IPS DF 6.9 (cell line): ENCODE results near the gene MLANA.
"Not testable (repeated sequence)": the region's sequence is repeated elsewhere in the genome, so short reads cannot be mapped to it uniquely, and the experiment has no call there.

Experiments used
- DNase-seq: peaks from one replicate; pipeline ENCODE4 v3.0.0-alpha.2; 2013; ENCODE audit warnings: low read depth, low spot score
- H3K27ac ChIP-seq: one replicate; pipeline ENCODE4 v1.5.1; 2013; ENCODE audit warnings: low read length, control low read depth
- H3K27me3 ChIP-seq: 2 replicates; pipeline ENCODE4 v1.6.1; 2013; ENCODE audit warnings: mild to moderate bottlenecking, low read length; ENCODE audit not compliant: control insufficient read depth, insufficient read depth
- H3K36me3 ChIP-seq: 2 replicates; pipeline ENCODE4 v1.6.1; 2013; ENCODE audit warnings: low read length; ENCODE audit not compliant: control insufficient read depth, insufficient read depth
- H3K4me1 ChIP-seq: 2 replicates; pipeline ENCODE4 v1.6.1; 2013; ENCODE audit warnings: low read length; ENCODE audit not compliant: control insufficient read depth, insufficient read depth
- H3K4me3 ChIP-seq: 2 replicates; pipeline ENCODE4 v1.5.1; 2013; ENCODE audit warnings: mild to moderate bottlenecking, low read length
- H3K9me3 ChIP-seq: 2 replicates; pipeline ENCODE4 v1.6.1; 2013; ENCODE audit warnings: low read length, inconsistent platforms; ENCODE audit not compliant: control insufficient read depth, insufficient read depth
- whole genome bisulfite sequencing: extraction: QIAGEN DNeasy Blood & Tissue Kit; methylation state at CpG from one replicate; pipeline ENCODE4 v1.1.7; 2013; ENCODE audit warnings: mixed read lengths, missing lambda C conversion rate; ENCODE audit not compliant: insufficient read length, insufficient coverage; 5-methylcytosine and 5-hydroxymethylcytosine counted together

Gene MLANA

GRCh38 chr9:5882244-5883012 is 8.3 kb upstream of the MLANA start:
- WGBS = no CpG with 5 or more reads among the region's 5 CpGs
- not testable (repeated sequence) for H3K9me3 ChIP-seq, DNase-seq, H3K36me3 ChIP-seq, H3K27me3 ChIP-seq, H3K4me3 ChIP-seq, H3K4me1 ChIP-seq, H3K27ac ChIP-seq

- Histone ChIP-seq H3K9me3 (no peaks in the 10 kb centered on the region), H3K36me3 (no peaks in the 10 kb centered on the region), H3K4me1 (no peaks in the 10 kb centered on the region; the same call in 1 of the 2 replicates), H3K27ac (no peak overlapping the region), H3K27me3 (no peaks in the 10 kb centered on the region), H3K4me3 (no peak overlapping the region)
- DNase-seq = no peak
- WGBS = no CpG with 5 or more reads among the region's 9 CpGs
These were observed 6.5 kb upstream of the MLANA start for GRCh38 chr9:5884191-5884590.

- Histone ChIP-seq H3K27me3 (no peaks in the 10 kb centered on the region), H3K4me1 (no peaks in the 10 kb centered on the region; the same call in 1 of the 2 replicates), H3K36me3 (no peaks in the 10 kb centered on the region), H3K4me3 (no peak overlapping the region), H3K9me3 (no peaks in the 10 kb centered on the region), H3K27ac (no peak overlapping the region)
- DNase-seq = peak; percentile 82
- no CpG with 5 or more reads among the region's 8 CpGs for WGBS
These were observed 4.4 kb upstream of the MLANA start for GRCh38 chr9:5886114-5886939.

GRCh38 chr9:5892456-5893133 is 1.9 kb downstream of the MLANA start:
- Histone ChIP-seq H3K36me3 (no peaks in the 10 kb centered on the region), H3K27me3 (no peaks in the 10 kb centered on the region), H3K4me1 (no peaks in the 10 kb centered on the region), H3K4me3 (no peak overlapping the region), H3K27ac (no peak overlapping the region), H3K9me3 (no peaks in the 10 kb centered on the region)
- DNase-seq = no peak
- WGBS = no CpG with 5 or more reads among the region's 7 CpGs

- Histone ChIP-seq H3K4me1 (no peaks in the 10 kb centered on the region), H3K36me3 (no peaks in the 10 kb centered on the region), H3K27me3 (no peaks in the 10 kb centered on the region), H3K9me3 (no peaks in the 10 kb centered on the region), H3K4me3 (no peak overlapping the region), H3K27ac (no peak overlapping the region)
- no CpG with 5 or more reads among the region's 4 CpGs for WGBS
- no peak for DNase-seq
These were observed 2.4 kb downstream of the MLANA start for GRCh38 chr9:5893134-5893505.

- Histone ChIP-seq H3K4me1 (no peaks in the 10 kb centered on the region), H3K27me3 (no peaks in the 10 kb centered on the region), H3K4me3 (no peak overlapping the region), H3K27ac (no peak overlapping the region), H3K36me3 (no peaks in the 10 kb centered on the region), H3K9me3 (no peaks in the 10 kb centered on the region)
- DNase-seq = no peak
- WGBS = no CpG with 5 or more reads among the region's 13 CpGs
These were observed 3.0 kb downstream of the MLANA start for GRCh38 chr9:5893591-5894236.

GRCh38 chr9:5894237-5894959 is 3.7 kb downstream of the MLANA start:
- no peak for DNase-seq
- H3K9me3 ChIP-seq = no peaks in the 10 kb centered on the region
- H3K36me3 ChIP-seq = no peaks in the 10 kb centered on the region
- no peaks in the 10 kb centered on the region for H3K27me3 ChIP-seq
- no peaks in the 10 kb centered on the region for H3K4me1 ChIP-seq
- H3K27ac ChIP-seq = no peak overlapping the region
- no peak overlapping the region for H3K4me3 ChIP-seq
- WGBS = no CpG with 5 or more reads among the region's 6 CpGs

GRCh38 chr9:5895782-5896181 is 5.1 kb downstream of the MLANA start:
- no CpG with 5 or more reads among the region's 6 CpGs for WGBS
- no peak for DNase-seq
- Histone ChIP-seq H3K4me1 (no peaks in the 10 kb centered on the region), H3K36me3 (no peaks in the 10 kb centered on the region), H3K27me3 (no peaks in the 10 kb centered on the region), H3K9me3 (no peaks in the 10 kb centered on the region), H3K4me3 (no peak overlapping the region), H3K27ac (no peak overlapping the region)

- Histone ChIP-seq H3K4me3 (no peak overlapping the region), H3K36me3 (no peaks in the 10 kb centered on the region), H3K4me1 (no peaks in the 10 kb centered on the region), H3K27ac (no peak overlapping the region), H3K9me3 (no peaks in the 10 kb centered on the region), H3K27me3 (no peaks in the 10 kb centered on the region)
- no CpG with 5 or more reads among the region's 4 CpGs for WGBS
- no peak for DNase-seq
These were observed 6.2 kb downstream of the MLANA start for GRCh38 chr9:5896863-5897262.

- DNase-seq = no peak
- Histone ChIP-seq H3K36me3 (no peaks in the 10 kb centered on the region), H3K4me3 (no peak overlapping the region), H3K9me3 (no peaks in the 10 kb centered on the region), H3K4me1 (no peaks in the 10 kb centered on the region), H3K27ac (no peak overlapping the region), H3K27me3 (no peaks in the 10 kb centered on the region)
- no CpG with 5 or more reads among the region's 5 CpGs for WGBS
These were observed 7.2 kb downstream of the MLANA start for GRCh38 chr9:5897851-5898250.
